AG09319 (cell line): ENCODE data around the gene TRMT61A.

Experiments
- DNase-seq: peaks from one replicate; pipeline ENCODE4 v3.0.0-alpha.2; 2010; ENCODE audit warnings: low read depth; ENCODE audit errors: extremely low read depth
- CTCF ChIP-seq: IDR thresholded peaks from 2 replicates; pipeline ENCODE4 v1.5.1; 2011; ENCODE audit warnings: low read depth, mild to moderate bottlenecking, inconsistent platforms, low read length, moderate library complexity

TRMT61A gene

GRCh38 chr14:103501041-103501870 lies 27.7 kb upstream of the TRMT61A start:
- TF ChIP-seq CTCF, result no peak
- DNase-seq, result no peak

- DNase-seq, result no peak
- no peak for TF ChIP-seq CTCF
Measured at GRCh38 chr14:103501921-103502669, 26.9 kb upstream of the TRMT61A start.

- TF ChIP-seq CTCF, result no peak
- DNase-seq, result no peak
Measured at GRCh38 chr14:103502877-103503276, 26.1 kb upstream of the TRMT61A start.

GRCh38 chr14:103503296-103503695 lies 25.7 kb upstream of the TRMT61A start:
- no peak for TF ChIP-seq CTCF

GRCh38 chr14:103504991-103505565 lies 23.9 kb upstream of the TRMT61A start:
- no peak for DNase-seq
- no peak for TF ChIP-seq CTCF

More at GRCh38 chr14:103503296-103503695, 25.7 kb upstream of the TRMT61A start:
- DNase-seq, result no peak

- TF ChIP-seq CTCF, result no peak
- no peak for DNase-seq
Measured at GRCh38 chr14:103507751-103508150, 21.2 kb upstream of the TRMT61A start.
